ENCODE data around the gene MYBPH. TPM values are rescaled to one million over a fixed set of nuclear protein-coding genes. Genes with fewer than 3 reads are reported as not detected.

MYBPH gene
- total RNA-seq, 2 donors from 2014 or later: not detected

DNA sequence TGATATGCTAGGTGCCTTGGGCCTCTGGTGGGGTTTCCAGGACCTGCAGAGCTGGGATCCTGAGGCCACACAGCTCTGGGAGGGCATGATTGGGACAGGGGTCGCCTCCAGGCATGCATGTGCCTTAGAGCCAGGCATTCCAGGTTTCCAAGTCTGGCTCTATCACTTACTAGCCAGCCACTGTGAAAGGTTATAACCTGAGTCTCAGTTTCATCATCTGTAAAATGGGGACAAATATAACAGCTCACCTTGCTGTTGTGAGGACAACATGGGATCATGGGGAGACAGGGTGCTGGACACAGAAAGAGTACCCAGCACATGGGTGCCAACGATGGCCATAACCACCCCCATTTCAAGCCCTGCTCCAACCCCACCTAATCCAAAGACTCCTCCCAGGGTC lies 8.2 kb upstream of the MYBPH start:
- Histone ChIP-seq H3K27ac (no peak overlapping the region), H3K9me3 (no peaks in the 10 kb centered on the region), H3K36me3 (no peaks in the 10 kb centered on the region), H3K4me3 (no peak overlapping the region), H3K4me1 (no peaks in the 10 kb centered on the region), H3K9ac (ENCODE audit: low read depth in 2 of 2, low read length in 2 of 2) (no peak overlapping the region), H3K27me3 (no peaks in the 10 kb centered on the region)
- TF ChIP-seq, protein P1, sequence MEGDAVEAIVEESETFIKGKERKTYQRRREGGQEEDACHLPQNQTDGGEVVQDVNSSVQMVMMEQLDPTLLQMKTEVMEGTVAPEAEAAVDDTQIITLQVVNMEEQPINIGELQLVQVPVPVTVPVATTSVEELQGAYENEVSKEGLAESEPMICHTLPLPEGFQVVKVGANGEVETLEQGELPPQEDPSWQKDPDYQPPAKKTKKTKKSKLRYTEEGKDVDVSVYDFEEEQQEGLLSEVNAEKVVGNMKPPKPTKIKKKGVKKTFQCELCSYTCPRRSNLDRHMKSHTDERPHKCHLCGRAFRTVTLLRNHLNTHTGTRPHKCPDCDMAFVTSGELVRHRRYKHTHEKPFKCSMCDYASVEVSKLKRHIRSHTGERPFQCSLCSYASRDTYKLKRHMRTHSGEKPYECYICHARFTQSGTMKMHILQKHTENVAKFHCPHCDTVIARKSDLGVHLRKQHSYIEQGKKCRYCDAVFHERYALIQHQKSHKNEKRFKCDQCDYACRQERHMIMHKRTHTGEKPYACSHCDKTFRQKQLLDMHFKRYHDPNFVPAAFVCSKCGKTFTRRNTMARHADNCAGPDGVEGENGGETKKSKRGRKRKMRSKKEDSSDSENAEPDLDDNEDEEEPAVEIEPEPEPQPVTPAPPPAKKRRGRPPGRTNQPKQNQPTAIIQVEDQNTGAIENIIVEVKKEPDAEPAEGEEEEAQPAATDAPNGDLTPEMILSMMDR (IDR thresholded peaks at IDR 0.05): no peak
- intact Hi-C loops (cut with DNase I): no loop called here
- no peak for DNase-seq

DNA sequence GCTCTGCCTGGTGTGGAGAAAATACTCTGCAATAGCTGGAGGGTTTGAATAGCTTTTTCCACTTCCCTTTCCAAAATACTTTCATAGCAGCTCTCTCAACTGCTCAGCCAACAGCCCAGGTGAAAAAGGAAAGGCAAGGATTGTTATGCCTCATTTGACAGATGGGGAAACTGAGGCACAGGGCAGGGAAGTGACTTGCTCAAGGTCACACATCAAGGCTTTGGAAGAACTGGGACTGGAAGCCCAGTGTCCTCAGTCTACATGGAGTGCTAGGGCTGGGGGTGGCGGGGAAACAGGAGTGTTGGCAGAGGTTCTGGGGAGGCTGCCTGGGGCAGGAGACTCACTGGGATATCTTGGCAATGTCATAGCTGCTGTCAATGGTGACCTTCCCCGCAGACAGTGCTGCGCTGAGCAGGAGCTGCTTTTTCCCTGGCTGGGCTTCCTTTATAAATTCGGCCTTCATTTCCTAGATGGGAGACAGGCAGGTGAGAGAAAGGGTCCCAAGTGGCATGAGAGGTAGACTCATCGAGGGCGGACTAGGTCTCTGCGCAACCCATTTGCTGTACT lies 6.8 kb upstream of the MYBPH start:
- Histone ChIP-seq H3K4me1 (no peaks in the 10 kb centered on the region), H3K4me3 (no peak overlapping the region), H3K27ac (no peak overlapping the region), H3K36me3 (no peaks in the 10 kb centered on the region), H3K27me3 (no peaks in the 10 kb centered on the region), H3K9ac (ENCODE audit: low read depth in 2 of 2, low read length in 2 of 2) (no peak overlapping the region), H3K9me3 (no peaks in the 10 kb centered on the region)
- DNase-seq: no peak
- intact Hi-C loops (cut with DNase I): no loop called here
- TF ChIP-seq, protein P1 (IDR thresholded peaks at IDR 0.05): no peak

DNA sequence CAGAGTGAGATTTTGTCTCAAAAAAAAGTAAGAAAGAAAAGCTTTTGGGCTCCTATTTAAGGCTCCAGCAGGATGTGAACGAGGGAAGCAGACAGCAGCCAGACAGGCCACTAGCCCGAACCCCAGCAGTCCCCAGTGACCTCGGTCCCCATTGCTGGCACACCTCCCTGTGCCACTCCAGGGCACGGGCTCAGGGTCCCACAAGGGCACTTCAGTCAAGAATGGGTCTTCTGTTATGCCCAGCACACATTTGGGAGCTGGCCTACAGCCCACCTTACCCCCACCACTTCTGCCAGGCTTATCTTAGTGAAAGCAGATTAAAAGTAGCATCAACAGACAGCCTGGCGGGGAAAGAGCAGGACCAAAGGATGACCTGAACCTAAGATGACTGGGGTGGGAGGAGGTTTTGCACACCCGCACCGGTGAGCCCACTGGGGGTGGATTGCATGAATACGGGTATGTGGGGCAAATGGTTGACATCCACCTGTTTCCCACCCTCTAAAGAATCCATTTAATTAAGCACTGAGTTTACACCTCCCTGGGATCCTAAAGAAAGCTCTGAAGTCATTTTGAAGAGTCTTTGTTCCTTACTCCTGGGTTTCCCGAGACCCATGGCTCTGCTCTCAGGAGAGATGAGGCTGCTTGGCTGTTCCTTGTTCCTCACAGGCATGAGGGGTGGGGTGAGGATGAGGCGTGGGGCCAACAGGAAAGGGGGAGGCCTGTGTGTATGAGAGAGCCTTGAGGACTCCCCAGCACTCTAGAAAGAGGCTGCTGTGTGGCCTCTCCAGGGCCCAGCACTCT lies 6.2 kb upstream of the MYBPH start:
- TF ChIP-seq, protein P1 (IDR thresholded peaks at IDR 0.05): no peak
- DNase-seq: no peak
- Histone ChIP-seq H3K36me3 (no peaks in the 10 kb centered on the region), H3K4me3 (no peak overlapping the region), H3K27ac (no peak overlapping the region), H3K4me1 (no peaks in the 10 kb centered on the region), H3K9me3 (no peaks in the 10 kb centered on the region), H3K9ac (ENCODE audit: low read depth in 2 of 2, low read length in 2 of 2) (no peak overlapping the region), H3K27me3 (no peaks in the 10 kb centered on the region)
- intact Hi-C loops (cut with DNase I): no loop called here

DNA sequence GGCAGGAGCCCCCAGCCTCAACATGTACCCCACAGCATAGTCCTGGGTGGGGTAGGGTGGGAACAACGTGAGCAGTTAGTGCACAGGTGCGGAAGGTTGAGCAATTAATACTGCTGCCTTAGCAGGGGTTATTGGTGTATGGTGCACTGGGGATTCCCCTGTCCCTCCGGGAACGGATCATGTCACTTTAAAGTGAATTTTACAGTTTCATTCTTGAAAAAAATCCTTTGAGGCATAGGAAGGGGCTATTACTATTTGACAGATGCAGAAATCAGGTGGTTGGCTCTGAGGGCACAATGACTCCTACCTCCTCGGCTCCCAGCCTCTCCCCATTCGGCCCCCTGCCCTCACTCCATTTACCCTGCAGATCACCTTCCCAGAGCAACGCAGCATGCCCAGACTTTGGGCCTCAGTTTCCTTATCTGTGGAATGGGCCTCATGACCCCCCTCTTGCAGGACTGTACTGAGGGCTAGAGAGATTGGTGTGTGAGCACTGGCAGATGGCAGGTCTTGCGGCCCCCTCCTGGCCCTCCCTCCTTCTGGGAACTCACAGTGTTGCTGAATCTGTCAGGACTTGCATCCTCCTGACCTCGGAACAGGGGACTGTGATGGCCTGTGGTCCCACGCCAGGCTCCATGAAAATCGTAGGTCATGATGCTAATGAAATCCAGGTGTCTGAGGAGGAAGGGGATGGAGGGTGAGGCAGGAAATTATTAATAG lies 5.1 kb upstream of the MYBPH start:
- H3K9ac ChIP-seq (ENCODE audit: low read depth in 2 of 2, low read length in 2 of 2): no peak overlapping the region
- H3K4me1 ChIP-seq: no peaks in the 10 kb centered on the region
- H3K27me3 ChIP-seq: no peaks in the 10 kb centered on the region
- H3K27ac ChIP-seq: no peak overlapping the region
- no peaks in the 10 kb centered on the region for H3K9me3 ChIP-seq
- intact Hi-C loops (cut with DNase I): no loop called here
- DNase-seq: no peak
- TF ChIP-seq, protein P1 (IDR thresholded peaks at IDR 0.05): no peak
- H3K4me3 ChIP-seq: no peak overlapping the region
- H3K36me3 ChIP-seq: no peaks in the 10 kb centered on the region

DNA sequence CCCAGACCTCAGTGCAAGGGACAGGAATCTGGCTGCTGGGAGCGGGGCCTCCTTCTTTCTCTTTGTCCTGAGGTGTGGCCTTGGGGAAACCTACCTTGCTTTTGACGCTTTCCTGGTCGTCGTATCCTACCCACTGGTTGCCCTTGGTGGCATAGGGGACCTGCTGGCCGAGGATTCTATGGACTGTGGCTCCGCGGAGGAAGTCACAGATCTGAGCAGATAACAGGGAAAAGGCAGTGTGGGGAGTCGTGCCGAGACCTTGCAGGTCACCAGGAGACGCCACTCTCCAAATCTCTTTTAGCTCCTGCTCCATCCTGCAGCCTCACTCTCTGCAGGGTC lies 4.0 kb upstream of the MYBPH start:
- no peak for DNase-seq
- Histone ChIP-seq H3K9me3 (no peaks in the 10 kb centered on the region), H3K36me3 (no peaks in the 10 kb centered on the region), H3K4me3 (no peak overlapping the region), H3K27ac (no peak overlapping the region), H3K27me3 (no peaks in the 10 kb centered on the region), H3K4me1 (no peaks in the 10 kb centered on the region), H3K9ac (ENCODE audit: low read depth in 2 of 2, low read length in 2 of 2) (no peak overlapping the region)
- TF ChIP-seq, protein P1 (IDR thresholded peaks at IDR 0.05): no peak
- intact Hi-C loops (cut with DNase I): no loop called here
